Endothelial cell of umbilical vein (primary cell): ENCODE results near the gene NEURL2. TPM values are rescaled to one million over a fixed set of nuclear protein-coding genes. Genes with fewer than 3 reads are reported as not detected.

Experiments used
- BruUV-seq: library from RNA; stranded (reverse); fragments of 400-500 nt; replicated peaks from 2 replicates; lab custom pipeline; 2021; lab: Mats Ljungman, UMichigan
- CTCF ChIA-PET: fragments of 300-600, 350-600 bp; sonication (Branson Sonifier 250); formaldehyde crosslinking; loops from one replicate; lab custom pipeline; 2021; ENCODE audit warnings: antibody characterized with exemption, inconsistent platforms; lab: Charles Lee
- POLR2A ChIA-PET: fragments of 300-600, 350-600 bp; sonication (Branson Sonifier 250); formaldehyde crosslinking; loops from one replicate; lab custom pipeline; 2021; ENCODE audit warnings: antibody characterized with exemption, inconsistent platforms; lab: Charles Lee
- DNase-seq: peaks from one replicate; pipeline ENCODE4 v3.0.0-alpha.2; 2011; ENCODE audit warnings: low read depth, low spot score
- FAIRE-seq: peaks from 2 replicates; lab custom pipeline; 2011; peaks lifted over from hg19 to GRCh38; lab: Jason Lieb, UNC
- H2AFZ ChIP-seq: 2 replicates; pipeline ENCODE4 v1.6.0; 2012; ENCODE audit warnings: low read depth, low read length, control low read depth, inconsistent platforms
- H3K27ac ChIP-seq: 2 replicates; pipeline ENCODE4 v1.5.1; 2011; ENCODE audit warnings: low read depth, mild to moderate bottlenecking, control low read depth, low read length, moderate library complexity; ENCODE audit not compliant: insufficient read depth
- H3K27me3 ChIP-seq, 2 experiments: 2 replicates each; pipeline versions ENCODE4 v1.6.0 to v1.6.1; 2011; ENCODE audit warnings: low read length in 2 of 2, mixed read lengths in 1 of 2; ENCODE audit not compliant: control insufficient read depth in 2 of 2, insufficient read depth in 2 of 2
- H3K36me3 ChIP-seq, 2 experiments: 2 replicates in 1 of 2; 3 replicates in 1 of 2; pipeline ENCODE4 v1.5.1; 2011; ENCODE audit warnings: low read length in 2 of 2, mild to moderate bottlenecking in 1 of 2, moderate library complexity in 1 of 2; ENCODE audit not compliant: control insufficient read depth in 2 of 2, insufficient read depth in 2 of 2; ENCODE audit errors: extremely low read depth in 1 of 2
- H3K4me1 ChIP-seq: 3 replicates; pipeline ENCODE4 v1.5.1; 2011; ENCODE audit warnings: mild to moderate bottlenecking, low read length; ENCODE audit not compliant: control insufficient read depth, insufficient read depth; ENCODE audit errors: extremely low read depth
- H3K4me2 ChIP-seq: 2 replicates; pipeline ENCODE4 v1.6.1; 2011; ENCODE audit warnings: low read length, control low read depth, mixed read lengths; ENCODE audit not compliant: insufficient read depth
- H3K4me3 ChIP-seq, 3 experiments: fragments of 200-600 bp in 1 of 3; sonication (generic), shearing (Covaris generic) in 1 of 3; replicated peaks in 1 of 3; 2 replicates each; pipeline ENCODE4 v1.5.1; 2011 to 2016; ENCODE audit warnings: control low read depth in 3 of 3, low read length in 3 of 3, mild to moderate bottlenecking in 2 of 3, inconsistent platforms in 1 of 3, low read depth in 1 of 3, moderate library complexity in 1 of 3; ENCODE audit not compliant: insufficient read depth in 1 of 3
- H3K79me2 ChIP-seq: 2 replicates; pipeline ENCODE4 v1.6.0; 2012; ENCODE audit warnings: low read length, inconsistent platforms; ENCODE audit not compliant: control insufficient read depth, insufficient read depth
- H3K9ac ChIP-seq: replicated peaks from 2 replicates; pipeline ENCODE3; 2011; ENCODE audit warnings: low read length, control low read depth; ENCODE audit not compliant: insufficient read depth; ENCODE audit errors: extremely low read depth
- H3K9me1 ChIP-seq: replicated peaks from 3 replicates; pipeline ENCODE4 v1.6.0; 2011; ENCODE audit warnings: mild to moderate bottlenecking, low read length; ENCODE audit not compliant: control insufficient read depth, insufficient read depth; ENCODE audit errors: extremely low read depth
- H3K9me3 ChIP-seq: replicated peaks from 2 replicates; pipeline ENCODE4 v1.5.1; 2012; ENCODE audit warnings: low read length, inconsistent platforms; ENCODE audit not compliant: control insufficient read depth, insufficient read depth
- H4K20me1 ChIP-seq: replicated peaks from 2 replicates; pipeline ENCODE3; 2011; ENCODE audit warnings: mild to moderate bottlenecking, low read length; ENCODE audit not compliant: control insufficient read depth, insufficient read depth; ENCODE audit errors: extremely low read depth
- EZH2 ChIP-seq: IDR thresholded peaks from 2 replicates; pipeline ENCODE4 v1.6.1; 2012; ENCODE audit warnings: borderline replicate concordance, low read depth, mild to moderate bottlenecking, moderate library complexity, low read length, inconsistent platforms; ENCODE audit not compliant: severe bottlenecking
- FOS ChIP-seq: IDR thresholded peaks from 2 replicates; pipeline ENCODE4 v1.6.1; 2011; ENCODE audit warnings: mild to moderate bottlenecking, low read length, moderate library complexity, borderline replicate concordance; ENCODE audit not compliant: insufficient read depth
- GATA2 ChIP-seq: IDR thresholded peaks from 2 replicates; pipeline ENCODE4 v1.7.0; 2011; ENCODE audit warnings: low read depth, mild to moderate bottlenecking, moderate library complexity, mixed read lengths, low read length; ENCODE audit not compliant: insufficient read length, insufficient read depth
- JUN ChIP-seq: IDR thresholded peaks from 2 replicates; pipeline ENCODE4 v1.6.1; 2011; ENCODE audit warnings: borderline replicate concordance, low read depth; ENCODE audit not compliant: insufficient read length, insufficient read depth
- MYC ChIP-seq: IDR thresholded peaks from one replicate; pipeline ENCODE4 v1.6.1; 2011; ENCODE audit warnings: mild to moderate bottlenecking, low read depth, low read length
- POLR2A ChIP-seq: IDR thresholded peaks from 2 replicates; pipeline ENCODE4 v1.6.1; 2012; ENCODE audit warnings: low read depth, mild to moderate bottlenecking, control low read depth, low read length
- POLR2AphosphoS5 ChIP-seq: IDR thresholded peaks from 2 replicates; pipeline ENCODE4 v1.6.1; 2012; ENCODE audit warnings: low read depth, mild to moderate bottlenecking, control low read depth, low read length, moderate library complexity; ENCODE audit not compliant: insufficient read depth
- dilution Hi-C: fragments of 300-500 bp; cut with MboI; formaldehyde crosslinking; loops from one replicate; pipeline ENCODE4 v1.15.0; 2019; ENCODE audit warnings: low sequenced_read_pairs; ENCODE audit not compliant: extremely low pct_ligation_motif_present
- intact Hi-C: fragments of 100-400 bp; cut with micrococcal nuclease; formaldehyde crosslinking; loops from one replicate; pipeline ENCODE4 v1.10.0; 2022
- polyA plus RNA-seq, 4 experiments: library from polyadenylated mRNA; depleted of rRNA in 3 of 4; stranded (reverse) in 3 of 4; unstranded in 1 of 4; fragments of >200 nt; gene quantifications; 2 replicates each; pipeline versions ENCODE4 v1.2.1 to v1.2.3, GENCODE V29; 2011 to 2012; ENCODE audit warnings: missing spikeins in 1 of 4
- total RNA-seq: library from RNA; stranded (reverse); gene quantifications from 2 replicates; pipeline ENCODE4 v1.2.3, GENCODE V29; 2021
- TF ChIP-seq, protein P1 (sequence below): IDR thresholded peaks from 2 replicates; pipeline ENCODE4 v1.6.1; 2011; ENCODE audit not compliant: insufficient read depth, insufficient read length
- TF ChIP-seq, protein P2 (sequence below), 2 donors: IDR thresholded peaks; 1 replicate in 1 of 2; 2 replicates in 1 of 2; pipeline ENCODE4 v1.5.1; 2011; ENCODE audit warnings: low read length in 2 of 2, mild to moderate bottlenecking in 2 of 2, moderate library complexity in 2 of 2, control low read depth in 1 of 2, inconsistent platforms in 1 of 2, low read depth in 1 of 2; ENCODE audit not compliant: insufficient read depth in 1 of 2; ENCODE audit errors: extremely low read depth in 1 of 2

NEURL2 gene
- total and polyA plus RNA-seq, 2 donors (not counting 3 experiments of a cell fraction or from before 2014, with no cell fraction given): 2.8 to 5.4 TPM

DNA sequence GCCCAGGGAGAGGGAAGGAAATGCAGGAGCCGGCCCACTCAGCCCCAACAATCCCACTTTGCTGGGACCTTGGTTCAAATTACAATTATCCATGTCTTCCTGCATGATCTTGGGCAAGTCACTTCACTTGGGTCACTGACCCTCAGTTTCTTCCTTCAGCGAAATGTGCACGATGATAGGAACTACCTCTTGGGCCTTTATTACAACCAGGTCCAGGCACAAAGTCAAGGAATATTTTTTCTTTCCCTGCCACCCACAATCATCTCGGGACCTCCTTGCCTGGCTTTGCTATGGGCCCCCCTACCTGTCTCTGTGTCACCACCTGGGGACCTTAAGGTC is 21.3 kb upstream of the NEURL2 start:
- ChIA-PET POLR2A (interaction anchor here (0.7 to 3.8 kb wide), 5 partner anchors 18 to 57 kb away, joined by 3 to 22 read pairs (median 3); partner anchors contain the start of genes CTSA, NEURL2 and PCIF1), CTCF (interaction anchor here (1.5 to 5.0 kb wide), 4 partner anchors 12 to 57 kb away, joined by 6 to 22 read pairs (median 12); partner anchors contain the start of genes CTSA, NEURL2 and PCIF1)
- Histone ChIP-seq H3K27me3 (no peaks in the 10 kb centered on the region), H3K4me3 (peak overlapping the region in 2 of 3 experiments; percentile 37 to 62), H3K27ac (peak overlapping the region; percentile 53), H4K20me1 (no peaks in the 10 kb centered on the region), H3K36me3 (peaks cover 0 to 5% of the 10 kb centered on the region in 2 experiments), H3K4me2 (peak overlapping the region; percentile 66), H3K79me2 (no peaks in the 10 kb centered on the region), H3K9me1 (no peaks in the 10 kb centered on the region), H2AFZ (peak overlapping the region; percentile 44), H3K9me3 (no peaks in the 10 kb centered on the region), H3K9ac (peak overlapping the region; percentile 44), H3K4me1 (peaks cover 28% of the 10 kb centered on the region)
- dilution Hi-C loops (no loop called here), intact Hi-C loops (loop anchor here (10.0 kb wide), 1 partner anchor 568 kb away; the partner anchor contains the start of gene SDC4)
- FAIRE-seq (peak; percentile 71), DNase-seq (no peak)
- TSS peak; percentile 75 for BruUV-seq
- no peak for TF ChIP-seq FOS
- TF ChIP-seq MYC: no peak
- TF ChIP-seq JUN: no peak
- TF ChIP-seq POLR2A: no peak
- TF ChIP-seq, protein P1, sequence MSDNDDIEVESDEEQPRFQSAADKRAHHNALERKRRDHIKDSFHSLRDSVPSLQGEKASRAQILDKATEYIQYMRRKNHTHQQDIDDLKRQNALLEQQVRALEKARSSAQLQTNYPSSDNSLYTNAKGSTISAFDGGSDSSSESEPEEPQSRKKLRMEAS: no peak
- TF ChIP-seq, protein P2, sequence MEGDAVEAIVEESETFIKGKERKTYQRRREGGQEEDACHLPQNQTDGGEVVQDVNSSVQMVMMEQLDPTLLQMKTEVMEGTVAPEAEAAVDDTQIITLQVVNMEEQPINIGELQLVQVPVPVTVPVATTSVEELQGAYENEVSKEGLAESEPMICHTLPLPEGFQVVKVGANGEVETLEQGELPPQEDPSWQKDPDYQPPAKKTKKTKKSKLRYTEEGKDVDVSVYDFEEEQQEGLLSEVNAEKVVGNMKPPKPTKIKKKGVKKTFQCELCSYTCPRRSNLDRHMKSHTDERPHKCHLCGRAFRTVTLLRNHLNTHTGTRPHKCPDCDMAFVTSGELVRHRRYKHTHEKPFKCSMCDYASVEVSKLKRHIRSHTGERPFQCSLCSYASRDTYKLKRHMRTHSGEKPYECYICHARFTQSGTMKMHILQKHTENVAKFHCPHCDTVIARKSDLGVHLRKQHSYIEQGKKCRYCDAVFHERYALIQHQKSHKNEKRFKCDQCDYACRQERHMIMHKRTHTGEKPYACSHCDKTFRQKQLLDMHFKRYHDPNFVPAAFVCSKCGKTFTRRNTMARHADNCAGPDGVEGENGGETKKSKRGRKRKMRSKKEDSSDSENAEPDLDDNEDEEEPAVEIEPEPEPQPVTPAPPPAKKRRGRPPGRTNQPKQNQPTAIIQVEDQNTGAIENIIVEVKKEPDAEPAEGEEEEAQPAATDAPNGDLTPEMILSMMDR (IDR thresholded peaks at IDR 0.05; ENCODE audit: extremely low read depth in 1 of 2, insufficient read depth in 1 of 2, low read depth in 1 of 2, low read length in 2 of 2): no peak
- TF ChIP-seq GATA2: no peak
- no peak for TF ChIP-seq EZH2
- no peak for TF ChIP-seq POLR2AphosphoS5
